ENCODE data around the gene GPATCH1. TPM values are rescaled to one million over a fixed set of nuclear protein-coding genes. Genes with fewer than 3 reads are reported as not detected.

Gene GPATCH1
- total and polyA plus RNA-seq, 10 of the 15 experiments (the other 5 are each of a cell fraction or from before 2014, with no cell fraction given) = 4.5 to 9.6 (median 7.2) TPM

DNA sequence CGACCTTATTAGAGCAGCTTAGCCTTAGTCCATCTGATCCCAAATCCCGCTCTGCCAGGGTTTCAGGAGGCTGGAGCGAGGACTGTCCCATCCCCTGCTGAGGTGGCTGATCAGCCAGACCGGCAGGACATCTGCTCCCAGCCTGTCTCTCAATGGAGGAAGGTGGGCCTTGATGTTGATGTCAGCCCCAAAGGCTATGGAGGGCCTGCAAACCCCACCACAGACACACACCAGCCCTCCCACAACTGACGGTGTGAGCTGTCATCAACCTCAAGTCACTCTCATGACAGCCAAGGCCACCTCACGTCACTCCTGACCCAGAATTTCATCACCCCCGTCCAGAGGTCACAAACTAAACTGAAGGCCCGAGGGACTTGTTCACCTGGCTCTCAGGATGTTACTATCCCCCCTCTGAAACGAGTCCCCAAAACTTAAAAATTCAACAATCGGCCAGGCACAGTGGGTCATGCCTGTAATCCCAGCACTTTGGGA lies 41.8 kb upstream of the GPATCH1 start (continued):
- TF ChIP-seq, protein P1, sequence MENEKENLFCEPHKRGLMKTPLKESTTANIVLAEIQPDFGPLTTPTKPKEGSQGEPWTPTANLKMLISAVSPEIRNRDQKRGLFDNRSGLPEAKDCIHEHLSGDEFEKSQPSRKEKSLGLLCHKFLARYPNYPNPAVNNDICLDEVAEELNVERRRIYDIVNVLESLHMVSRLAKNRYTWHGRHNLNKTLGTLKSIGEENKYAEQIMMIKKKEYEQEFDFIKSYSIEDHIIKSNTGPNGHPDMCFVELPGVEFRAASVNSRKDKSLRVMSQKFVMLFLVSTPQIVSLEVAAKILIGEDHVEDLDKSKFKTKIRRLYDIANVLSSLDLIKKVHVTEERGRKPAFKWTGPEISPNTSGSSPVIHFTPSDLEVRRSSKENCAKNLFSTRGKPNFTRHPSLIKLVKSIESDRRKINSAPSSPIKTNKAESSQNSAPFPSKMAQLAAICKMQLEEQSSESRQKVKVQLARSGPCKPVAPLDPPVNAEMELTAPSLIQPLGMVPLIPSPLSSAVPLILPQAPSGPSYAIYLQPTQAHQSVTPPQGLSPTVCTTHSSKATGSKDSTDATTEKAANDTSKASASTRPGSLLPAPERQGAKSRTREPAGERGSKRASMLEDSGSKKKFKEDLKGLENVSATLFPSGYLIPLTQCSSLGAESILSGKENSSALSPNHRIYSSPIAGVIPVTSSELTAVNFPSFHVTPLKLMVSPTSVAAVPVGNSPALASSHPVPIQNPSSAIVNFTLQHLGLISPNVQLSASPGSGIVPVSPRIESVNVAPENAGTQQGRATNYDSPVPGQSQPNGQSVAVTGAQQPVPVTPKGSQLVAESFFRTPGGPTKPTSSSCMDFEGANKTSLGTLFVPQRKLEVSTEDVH (IDR thresholded peaks at IDR 0.05; ENCODE audit: low read depth, partially characterized antibody) = no peak
- TF ChIP-seq TCF3 (IDR thresholded peaks at IDR 0.05; ENCODE audit: borderline replicate concordance, insufficient read depth, low read depth, low read length) (no peak), DPF2 (IDR thresholded peaks at IDR 0.05) (no peak), CREB1 (IDR thresholded peaks at IDR 0.05; ENCODE audit: low read depth) (no peak)

GRCh38 chr19:33039815-33040214 lies 41.2 kb upstream of the GPATCH1 start:
- H3K27ac ChIP-seq (ENCODE audit: control insufficient read depth, insufficient read depth) = no peak overlapping the region
- POLR2A ChIA-PET = interaction anchor here (0.6 kb wide), 1 partner anchor 26 kb away, joined by 3 read pairs; no protein-coding TSS in a partner anchor
- intact Hi-C loops (cut with micrococcal nuclease; ENCODE audit: unreplicated experiment) = no loop called here
- in situ Hi-C loops (cut with MboI) = no loop called here
- DNase-seq (ENCODE audit: low read depth, low spot score) = no peak
- no peaks in the 10 kb centered on the region for H3K9me3 ChIP-seq (replicated peaks; ENCODE audit: control insufficient read depth, insufficient read depth, low read length)
- H3K9ac ChIP-seq (ENCODE audit: control insufficient read depth, insufficient read depth, low read length) = no peak overlapping the region
- 20% methylated on average over 1 of the region's 1 CpG for WGBS (ENCODE audit: insufficient coverage, insufficient replicate concordance, low lambda C conversion rate, missing lambda C conversion rate)
- no peak overlapping the region for H2AFZ ChIP-seq (ENCODE audit: control insufficient read depth, low read depth, low read length)
- no peak for FAIRE-seq
- BruUV-seq (replicated peaks) = no TSS peak
- H3K4me2 ChIP-seq (ENCODE audit: control insufficient read depth, insufficient read depth) = no peak overlapping the region
- CTCF ChIA-PET = no interaction called here
- no peaks in the 10 kb centered on the region for H3K27me3 ChIP-seq (replicated peaks in 1 of 2; ENCODE audit: control insufficient read depth in 2 of 2, insufficient read depth in 2 of 2, low read length in 1 of 2)
- H3K4me3 ChIP-seq = no peak overlapping the region
- no peaks in the 10 kb centered on the region for H4K20me1 ChIP-seq (ENCODE audit: control insufficient read depth, insufficient read depth)
- SMC1A ChIA-PET (ENCODE audit: uncharacterized antibody, unreplicated experiment) = no interaction called here
- H3K36me3 ChIP-seq (ENCODE audit: control insufficient read depth in 2 of 2, insufficient read depth in 2 of 2, low read length in 1 of 2) = no peaks in the 10 kb centered on the region
- no peaks in the 10 kb centered on the region for H3K4me1 ChIP-seq (ENCODE audit: control insufficient read depth, insufficient read depth, low read length)
- no peaks in the 10 kb centered on the region for H3K79me2 ChIP-seq (ENCODE audit: control insufficient read depth, insufficient read depth, low read length)
- RAD21 ChIA-PET (ENCODE audit: unreplicated experiment) = no interaction called here
- ATAC-seq = no peak
- TF ChIP-seq YY1 (IDR thresholded peaks at IDR 0.05; ENCODE audit: low read depth, low read length) (no peak), CEBPB (IDR thresholded peaks at IDR 0.05; ENCODE audit: borderline replicate concordance in 1 of 2, low read depth in 2 of 2, low read length in 2 of 2) (no peak), USF1 (IDR thresholded peaks at IDR 0.05; ENCODE audit: borderline replicate concordance, extremely low read length, insufficient read depth, low read depth, low read length) (no peak), HDAC6 (IDR thresholded peaks at IDR 0.05; ENCODE audit: unreplicated experiment) (no peak), SRF (IDR thresholded peaks at IDR 0.05; ENCODE audit: low read depth in 2 of 2, low read length in 2 of 2) (no peak)
- TF ChIP-seq, protein P2, sequence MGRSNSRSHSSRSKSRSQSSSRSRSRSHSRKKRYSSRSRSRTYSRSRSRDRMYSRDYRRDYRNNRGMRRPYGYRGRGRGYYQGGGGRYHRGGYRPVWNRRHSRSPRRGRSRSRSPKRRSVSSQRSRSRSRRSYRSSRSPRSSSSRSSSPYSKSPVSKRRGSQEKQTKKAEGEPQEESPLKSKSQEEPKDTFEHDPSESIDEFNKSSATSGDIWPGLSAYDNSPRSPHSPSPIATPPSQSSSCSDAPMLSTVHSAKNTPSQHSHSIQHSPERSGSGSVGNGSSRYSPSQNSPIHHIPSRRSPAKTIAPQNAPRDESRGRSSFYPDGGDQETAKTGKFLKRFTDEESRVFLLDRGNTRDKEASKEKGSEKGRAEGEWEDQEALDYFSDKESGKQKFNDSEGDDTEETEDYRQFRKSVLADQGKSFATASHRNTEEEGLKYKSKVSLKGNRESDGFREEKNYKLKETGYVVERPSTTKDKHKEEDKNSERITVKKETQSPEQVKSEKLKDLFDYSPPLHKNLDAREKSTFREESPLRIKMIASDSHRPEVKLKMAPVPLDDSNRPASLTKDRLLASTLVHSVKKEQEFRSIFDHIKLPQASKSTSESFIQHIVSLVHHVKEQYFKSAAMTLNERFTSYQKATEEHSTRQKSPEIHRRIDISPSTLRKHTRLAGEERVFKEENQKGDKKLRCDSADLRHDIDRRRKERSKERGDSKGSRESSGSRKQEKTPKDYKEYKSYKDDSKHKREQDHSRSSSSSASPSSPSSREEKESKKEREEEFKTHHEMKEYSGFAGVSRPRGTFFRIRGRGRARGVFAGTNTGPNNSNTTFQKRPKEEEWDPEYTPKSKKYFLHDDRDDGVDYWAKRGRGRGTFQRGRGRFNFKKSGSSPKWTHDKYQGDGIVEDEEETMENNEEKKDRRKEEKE (IDR thresholded peaks at IDR 0.05) = no peak
- TF ChIP-seq, protein P3, sequence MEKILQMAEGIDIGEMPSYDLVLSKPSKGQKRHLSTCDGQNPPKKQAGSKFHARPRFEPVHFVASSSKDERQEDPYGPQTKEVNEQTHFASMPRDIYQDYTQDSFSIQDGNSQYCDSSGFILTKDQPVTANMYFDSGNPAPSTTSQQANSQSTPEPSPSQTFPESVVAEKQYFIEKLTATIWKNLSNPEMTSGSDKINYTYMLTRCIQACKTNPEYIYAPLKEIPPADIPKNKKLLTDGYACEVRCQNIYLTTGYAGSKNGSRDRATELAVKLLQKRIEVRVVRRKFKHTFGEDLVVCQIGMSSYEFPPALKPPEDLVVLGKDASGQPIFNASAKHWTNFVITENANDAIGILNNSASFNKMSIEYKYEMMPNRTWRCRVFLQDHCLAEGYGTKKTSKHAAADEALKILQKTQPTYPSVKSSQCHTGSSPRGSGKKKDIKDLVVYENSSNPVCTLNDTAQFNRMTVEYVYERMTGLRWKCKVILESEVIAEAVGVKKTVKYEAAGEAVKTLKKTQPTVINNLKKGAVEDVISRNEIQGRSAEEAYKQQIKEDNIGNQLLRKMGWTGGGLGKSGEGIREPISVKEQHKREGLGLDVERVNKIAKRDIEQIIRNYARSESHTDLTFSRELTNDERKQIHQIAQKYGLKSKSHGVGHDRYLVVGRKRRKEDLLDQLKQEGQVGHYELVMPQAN (conservative IDR thresholded peaks at IDR 0.05) = no peak
